ENCODE results near the gene EIF2AK2.

The EIF2AK2 gene

DNA sequence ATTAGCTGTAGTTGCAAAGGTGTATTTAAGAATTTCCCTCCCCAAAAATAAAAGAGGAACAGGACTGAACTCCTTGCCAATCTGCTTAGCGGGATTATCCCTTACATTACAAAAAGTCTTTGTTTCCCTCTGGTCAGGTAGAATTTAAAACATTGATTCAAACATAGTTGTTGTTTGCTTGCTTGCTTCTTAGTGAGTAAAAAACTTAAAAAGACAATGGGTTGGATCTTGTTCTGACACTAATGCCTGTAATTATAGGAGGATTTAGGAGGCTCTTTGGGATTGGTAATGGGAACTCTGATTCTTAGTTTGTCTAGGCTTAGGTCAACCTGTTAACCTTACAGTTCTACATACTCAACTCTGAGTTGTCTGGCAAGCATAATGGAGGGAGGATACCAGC lies 35.8 kb upstream of the EIF2AK2 start:
- H3K27me3 ChIP-seq (ENCODE audit: control insufficient read depth in 2 of 2, insufficient read depth in 2 of 2, low read length in 2 of 2), result no peaks in the 10 kb centered on the region

DNA sequence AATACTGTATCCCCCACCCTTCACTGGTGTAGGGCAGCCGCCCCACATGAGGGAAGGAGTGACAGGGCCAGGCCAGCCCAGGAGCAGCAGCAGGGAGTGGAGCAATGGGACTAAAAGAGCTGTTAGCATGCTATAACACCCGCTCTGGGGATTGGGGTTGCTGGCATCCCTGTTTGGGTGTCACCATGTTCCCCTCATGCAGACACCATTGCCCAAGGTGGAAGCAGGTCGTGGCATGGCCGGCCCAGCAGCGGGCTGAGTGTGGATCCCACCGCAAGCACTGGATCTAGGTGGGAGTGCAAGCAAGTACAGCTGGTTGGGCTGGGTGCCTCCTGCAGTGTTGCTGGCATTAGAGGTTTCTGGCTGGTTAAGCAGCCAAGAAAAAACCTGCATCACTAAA lies 35.0 kb upstream of the EIF2AK2 start:
- H3K27ac ChIP-seq (ENCODE audit: low read depth in 2 of 2, low read length in 2 of 2), result no peak overlapping the region
- no peaks in the 10 kb centered on the region for H3K9me3 ChIP-seq (ENCODE audit: control insufficient read depth in 2 of 2, low read length in 2 of 2)
- H3K4me3 ChIP-seq (ENCODE audit: low read length in 2 of 2), result no peak overlapping the region

More for the DNA sequence above, 35.8 kb upstream of the EIF2AK2 start:
- Histone ChIP-seq H3K4me1 (ENCODE audit: control insufficient read depth in 2 of 2, insufficient read depth in 2 of 2, low read length in 2 of 2) (peaks cover 5 to 10% of the 10 kb centered on the region in 2 donors), H3K4me3 (ENCODE audit: low read length in 2 of 2) (no peak overlapping the region), H3K9ac (ENCODE audit: low read depth in 1 of 2, low read length in 2 of 2) (no peak overlapping the region), H3K27ac (ENCODE audit: low read depth in 2 of 2, low read length in 2 of 2) (no peak overlapping the region), H3K9me3 (ENCODE audit: control insufficient read depth in 2 of 2, low read length in 2 of 2) (no peaks in the 10 kb centered on the region), H3K36me3 (ENCODE audit: control insufficient read depth in 2 of 2, insufficient read depth in 2 of 2, low read length in 2 of 2) (no peaks in the 10 kb centered on the region)

DNA sequence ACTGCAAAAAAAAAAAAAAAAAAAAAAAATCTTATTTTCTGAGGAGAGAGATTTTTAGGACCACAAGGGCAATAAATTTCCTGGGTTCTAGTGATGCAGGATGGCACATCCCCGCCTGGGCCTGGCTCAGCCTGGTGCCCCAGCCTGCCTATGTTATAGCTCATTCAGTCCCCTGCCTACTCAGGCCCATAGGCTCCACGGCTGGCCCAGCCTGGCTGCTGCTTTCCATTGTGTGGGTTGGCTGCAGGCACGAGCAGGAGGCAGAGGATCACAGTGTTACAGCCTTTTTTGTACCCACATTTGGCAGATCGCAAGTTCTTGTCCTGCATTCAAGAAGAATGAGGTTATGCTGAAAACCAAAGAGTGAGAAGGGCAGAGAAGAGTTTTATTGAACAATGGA lies 34.5 kb upstream of the EIF2AK2 start:
- Histone ChIP-seq H3K27ac (ENCODE audit: low read depth in 2 of 2, low read length in 2 of 2) (no peak overlapping the region), H3K36me3 (ENCODE audit: control insufficient read depth in 2 of 2, insufficient read depth in 2 of 2, low read length in 2 of 2) (no peaks in the 10 kb centered on the region), H3K27me3 (ENCODE audit: control insufficient read depth in 2 of 2, insufficient read depth in 2 of 2, low read length in 2 of 2) (no peaks in the 10 kb centered on the region), H3K4me3 (ENCODE audit: low read length in 2 of 2) (no peak overlapping the region), H3K4me1 (ENCODE audit: control insufficient read depth in 2 of 2, insufficient read depth in 2 of 2, low read length in 2 of 2) (peaks cover 0 to 3% of the 10 kb centered on the region in 2 donors), H3K9me3 (ENCODE audit: control insufficient read depth in 2 of 2, low read length in 2 of 2) (no peaks in the 10 kb centered on the region), H3K9ac (ENCODE audit: low read depth in 1 of 2, low read length in 2 of 2) (no peak overlapping the region)

More for the DNA sequence above, 35.0 kb upstream of the EIF2AK2 start:
- H3K36me3 ChIP-seq (ENCODE audit: control insufficient read depth in 2 of 2, insufficient read depth in 2 of 2, low read length in 2 of 2), result no peaks in the 10 kb centered on the region
- no peaks in the 10 kb centered on the region for H3K27me3 ChIP-seq (ENCODE audit: control insufficient read depth in 2 of 2, insufficient read depth in 2 of 2, low read length in 2 of 2)
- no peak overlapping the region for H3K9ac ChIP-seq (ENCODE audit: low read depth in 1 of 2, low read length in 2 of 2)
- H3K4me1 ChIP-seq (ENCODE audit: control insufficient read depth in 2 of 2, insufficient read depth in 2 of 2, low read length in 2 of 2), result peaks cover 0 to 3% of the 10 kb centered on the region in 2 donors

DNA sequence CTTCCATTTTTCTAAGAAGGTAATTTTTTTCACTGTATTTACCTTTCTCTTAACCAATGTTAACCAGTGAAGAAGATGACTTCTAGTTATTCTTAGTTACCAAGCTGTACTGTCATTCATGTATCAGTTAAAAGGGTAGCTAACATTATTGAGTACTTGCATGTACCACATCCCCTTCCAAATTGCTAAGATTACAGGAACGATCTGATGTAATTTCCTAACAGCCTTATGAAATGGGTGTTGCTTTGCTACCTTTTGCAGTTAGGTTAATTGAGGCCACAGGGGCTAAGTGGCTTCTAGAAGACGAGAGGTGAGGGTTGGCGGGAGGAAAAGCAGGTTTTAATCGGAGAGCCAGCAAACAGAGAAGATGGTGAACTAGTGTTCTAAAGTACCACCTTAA lies 33.5 kb upstream of the EIF2AK2 start:
- no peak overlapping the region for H3K9ac ChIP-seq (ENCODE audit: low read depth in 1 of 2, low read length in 2 of 2)
- H3K36me3 ChIP-seq (ENCODE audit: control insufficient read depth in 2 of 2, insufficient read depth in 2 of 2, low read length in 2 of 2), result no peaks in the 10 kb centered on the region
- no peak overlapping the region for H3K27ac ChIP-seq (ENCODE audit: low read depth in 2 of 2, low read length in 2 of 2)
- H3K4me3 ChIP-seq (ENCODE audit: low read length in 2 of 2), result no peak overlapping the region
- no peaks in the 10 kb centered on the region for H3K4me1 ChIP-seq (ENCODE audit: control insufficient read depth in 2 of 2, insufficient read depth in 2 of 2, low read length in 2 of 2)
- H3K27me3 ChIP-seq (ENCODE audit: control insufficient read depth in 2 of 2, insufficient read depth in 2 of 2, low read length in 2 of 2), result no peaks in the 10 kb centered on the region
- H3K9me3 ChIP-seq (ENCODE audit: control insufficient read depth in 2 of 2, low read length in 2 of 2), result no peaks in the 10 kb centered on the region

DNA sequence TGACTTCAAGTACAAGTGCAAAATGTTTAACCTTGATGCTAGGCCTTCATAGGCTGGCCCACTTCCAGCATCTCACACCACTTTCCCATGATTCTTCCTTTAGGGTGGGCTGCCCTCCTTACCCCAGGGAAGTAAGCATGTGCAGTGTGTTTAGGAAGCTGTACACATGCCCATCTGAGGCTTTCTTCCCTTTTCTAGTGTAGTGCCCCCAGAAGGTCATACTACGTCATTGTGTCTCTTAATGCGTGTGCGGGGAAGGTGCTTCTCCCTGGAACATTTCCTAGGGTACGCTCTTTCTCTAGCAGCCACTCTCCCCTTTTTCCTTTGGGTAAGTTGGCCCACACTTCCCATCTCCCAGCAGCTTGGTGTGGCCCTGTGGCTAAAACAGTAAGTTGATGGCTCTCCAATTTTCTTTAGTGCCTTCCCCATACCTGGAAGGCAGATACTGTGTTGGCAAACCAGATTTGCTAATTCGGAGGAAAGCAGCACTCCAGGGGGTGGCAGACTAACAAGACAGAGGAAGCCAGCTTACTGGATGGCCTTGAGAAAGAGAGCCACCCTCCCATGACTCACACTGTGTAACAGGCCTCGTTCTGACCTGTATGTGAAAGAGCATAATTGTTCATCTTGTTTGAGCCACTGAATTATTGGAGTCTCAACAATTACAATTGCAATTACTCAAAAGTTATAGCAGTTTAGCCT lies 32.8 kb upstream of the EIF2AK2 start:
- H3K27me3 ChIP-seq (ENCODE audit: control insufficient read depth in 2 of 2, insufficient read depth in 2 of 2, low read length in 2 of 2), result no peaks in the 10 kb centered on the region
- H3K9me3 ChIP-seq (ENCODE audit: control insufficient read depth in 2 of 2, low read length in 2 of 2), result no peaks in the 10 kb centered on the region
- H3K9ac ChIP-seq (ENCODE audit: low read depth in 1 of 2, low read length in 2 of 2), result no peak overlapping the region
- no peak overlapping the region for H3K27ac ChIP-seq (ENCODE audit: low read depth in 2 of 2, low read length in 2 of 2)
- no peaks in the 10 kb centered on the region for H3K36me3 ChIP-seq (ENCODE audit: control insufficient read depth in 2 of 2, insufficient read depth in 2 of 2, low read length in 2 of 2)
- no peak overlapping the region for H3K4me3 ChIP-seq (ENCODE audit: low read length in 2 of 2)
- H3K4me1 ChIP-seq (ENCODE audit: control insufficient read depth in 2 of 2, insufficient read depth in 2 of 2, low read length in 2 of 2), result no peaks in the 10 kb centered on the region

- Histone ChIP-seq H3K4me3 (ENCODE audit: low read length in 2 of 2) (no peak within 1 kb of the TSS), H3K27ac (ENCODE audit: low read depth in 2 of 2, low read length in 2 of 2) (no peak within 1 kb of the TSS), H3K36me3 (ENCODE audit: control insufficient read depth in 2 of 2, insufficient read depth in 2 of 2, low read length in 2 of 2) (no peaks in the 10 kb centered on the region), H3K4me1 (ENCODE audit: control insufficient read depth in 2 of 2, insufficient read depth in 2 of 2, low read length in 2 of 2) (no peaks in the 10 kb centered on the region), H3K9me3 (ENCODE audit: control insufficient read depth in 2 of 2, low read length in 2 of 2) (no peaks in the 10 kb centered on the region), H3K9ac (ENCODE audit: low read depth in 1 of 2, low read length in 2 of 2) (no peak within 1 kb of the TSS), H3K27me3 (ENCODE audit: control insufficient read depth in 2 of 2, insufficient read depth in 2 of 2, low read length in 2 of 2) (no peaks in the 10 kb centered on the region)
These were observed 31.8 kb upstream of the EIF2AK2 start, which contains the start of gene SULT6B1 for GRCh38 chr2:37188570-37188969. Gene SULT6B1 (minus strand): TSS chr2:37188670. CDS start chr2:37188640, 30 bp downstream.

- H3K27me3 ChIP-seq (ENCODE audit: control insufficient read depth in 2 of 2, insufficient read depth in 2 of 2, low read length in 2 of 2), result no peaks in the 10 kb centered on the region
- no peaks in the 10 kb centered on the region for H3K4me1 ChIP-seq (ENCODE audit: control insufficient read depth in 2 of 2, insufficient read depth in 2 of 2, low read length in 2 of 2)
- no peaks in the 10 kb centered on the region for H3K9me3 ChIP-seq (ENCODE audit: control insufficient read depth in 2 of 2, low read length in 2 of 2)
- H3K9ac ChIP-seq (ENCODE audit: low read depth in 1 of 2, low read length in 2 of 2), result no peak overlapping the region
- no peaks in the 10 kb centered on the region for H3K36me3 ChIP-seq (ENCODE audit: control insufficient read depth in 2 of 2, insufficient read depth in 2 of 2, low read length in 2 of 2)
- no peak overlapping the region for H3K27ac ChIP-seq (ENCODE audit: low read depth in 2 of 2, low read length in 2 of 2)
- H3K4me3 ChIP-seq (ENCODE audit: low read length in 2 of 2), result no peak overlapping the region
These were observed 25.2 kb upstream of the EIF2AK2 start for GRCh38 chr2:37181726-37182684.

GRCh38 chr2:37180640-37181039 lies 23.9 kb upstream of the EIF2AK2 start:
- no peak overlapping the region for H3K9ac ChIP-seq (ENCODE audit: low read depth in 1 of 2, low read length in 2 of 2)
- H3K27ac ChIP-seq (ENCODE audit: low read depth in 2 of 2, low read length in 2 of 2), result no peak overlapping the region
- H3K36me3 ChIP-seq (ENCODE audit: control insufficient read depth in 2 of 2, insufficient read depth in 2 of 2, low read length in 2 of 2), result no peaks in the 10 kb centered on the region
- no peaks in the 10 kb centered on the region for H3K27me3 ChIP-seq (ENCODE audit: control insufficient read depth in 2 of 2, insufficient read depth in 2 of 2, low read length in 2 of 2)
- H3K4me3 ChIP-seq (ENCODE audit: low read length in 2 of 2), result no peak overlapping the region
- no peaks in the 10 kb centered on the region for H3K9me3 ChIP-seq (ENCODE audit: control insufficient read depth in 2 of 2, low read length in 2 of 2)
- H3K4me1 ChIP-seq (ENCODE audit: control insufficient read depth in 2 of 2, insufficient read depth in 2 of 2, low read length in 2 of 2), result no peaks in the 10 kb centered on the region

GRCh38 chr2:37180006-37180639 lies 23.3 kb upstream of the EIF2AK2 start:
- H3K4me1 ChIP-seq (ENCODE audit: control insufficient read depth in 2 of 2, insufficient read depth in 2 of 2, low read length in 2 of 2), result no peaks in the 10 kb centered on the region
- H3K27me3 ChIP-seq (ENCODE audit: control insufficient read depth in 2 of 2, insufficient read depth in 2 of 2, low read length in 2 of 2), result no peaks in the 10 kb centered on the region
- H3K36me3 ChIP-seq (ENCODE audit: control insufficient read depth in 2 of 2, insufficient read depth in 2 of 2, low read length in 2 of 2), result no peaks in the 10 kb centered on the region
- H3K9ac ChIP-seq (ENCODE audit: low read depth in 1 of 2, low read length in 2 of 2), result no peak overlapping the region
- no peak overlapping the region for H3K4me3 ChIP-seq (ENCODE audit: low read length in 2 of 2)
- H3K9me3 ChIP-seq (ENCODE audit: control insufficient read depth in 2 of 2, low read length in 2 of 2), result no peaks in the 10 kb centered on the region
- no peak overlapping the region for H3K27ac ChIP-seq (ENCODE audit: low read depth in 2 of 2, low read length in 2 of 2)

DNA sequence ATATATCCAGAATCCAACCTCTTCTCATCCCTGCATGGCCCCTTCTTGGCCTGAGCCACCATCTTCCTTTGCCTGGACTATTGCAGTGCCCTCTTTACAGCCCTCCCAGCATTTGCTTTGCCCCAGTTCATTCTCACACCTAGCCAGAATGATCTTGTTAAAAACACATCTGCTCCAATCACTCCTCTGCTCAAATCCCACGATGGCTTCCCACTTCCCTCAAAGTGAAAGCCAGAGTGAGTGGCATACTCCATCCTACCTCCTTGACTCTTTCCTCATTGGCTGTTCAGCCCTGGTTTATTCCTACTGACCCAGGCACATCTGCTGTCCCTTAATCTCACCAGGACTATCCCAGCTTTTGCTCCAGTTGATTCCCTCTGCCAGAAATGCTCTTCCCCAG lies 17.0 kb upstream of the EIF2AK2 start:
- Histone ChIP-seq H3K4me3 (ENCODE audit: low read length in 2 of 2) (no peak overlapping the region), H3K27me3 (ENCODE audit: control insufficient read depth in 2 of 2, insufficient read depth in 2 of 2, low read length in 2 of 2) (no peaks in the 10 kb centered on the region)

More for the DNA sequence above, 17.0 kb upstream of the EIF2AK2 start:
- Histone ChIP-seq H3K27ac (ENCODE audit: low read depth in 2 of 2, low read length in 2 of 2) (no peak overlapping the region), H3K36me3 (ENCODE audit: control insufficient read depth in 2 of 2, insufficient read depth in 2 of 2, low read length in 2 of 2) (no peaks in the 10 kb centered on the region), H3K4me1 (ENCODE audit: control insufficient read depth in 2 of 2, insufficient read depth in 2 of 2, low read length in 2 of 2) (no peaks in the 10 kb centered on the region), H3K9ac (ENCODE audit: low read depth in 1 of 2, low read length in 2 of 2) (no peak overlapping the region), H3K9me3 (ENCODE audit: control insufficient read depth in 2 of 2, low read length in 2 of 2) (no peaks in the 10 kb centered on the region)
